NCI-H128 (cell line): ENCODE results near the gene STXBP4.

Source experiments
- DNase-seq: peaks from one replicate; lab custom pipeline; 2025; ENCODE audit not compliant: unreplicated experiment; lab: John Stamatoyannopoulos, UW

The STXBP4 gene

DNA sequence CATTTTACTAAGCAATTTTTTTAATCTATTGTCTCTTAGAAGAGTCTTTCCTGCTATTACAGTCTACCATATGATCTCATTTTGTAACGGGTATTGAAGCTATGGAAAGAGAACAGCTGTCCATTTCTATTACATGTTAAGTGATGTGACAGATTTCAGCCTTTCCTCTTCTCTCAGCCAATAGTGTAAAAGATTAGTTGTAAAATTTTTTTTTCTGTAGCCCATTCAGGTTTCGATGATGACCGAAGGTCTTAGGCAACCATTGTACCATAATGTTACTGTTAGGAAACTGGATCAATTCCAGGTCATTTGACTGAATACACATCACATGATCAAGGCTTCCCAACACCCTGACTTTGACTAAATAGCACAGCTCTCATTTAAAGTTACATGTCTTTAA lies 148.6 kb downstream of the STXBP4 start:
- DNase-seq = no peak

DNA sequence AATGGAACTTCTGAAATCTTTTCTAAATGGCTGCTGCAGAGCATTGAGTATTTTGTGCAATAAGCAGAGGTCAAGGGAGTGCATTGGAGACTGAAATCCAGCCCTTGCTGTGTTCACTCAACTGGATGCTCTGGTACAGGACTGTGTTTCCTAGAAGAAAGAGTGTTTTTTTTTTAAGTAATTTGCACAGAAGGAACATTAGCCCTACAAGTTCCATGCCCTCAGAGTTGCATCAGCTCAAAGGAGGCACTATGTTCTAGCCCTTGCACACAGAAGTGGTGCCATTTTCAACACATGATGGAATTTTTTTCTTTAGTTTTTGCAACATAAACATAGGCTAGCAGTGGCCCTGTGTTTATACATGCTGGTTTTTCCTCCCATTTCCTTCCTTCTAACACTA lies 152.1 kb downstream of the STXBP4 start:
- DNase-seq = no peak

DNA sequence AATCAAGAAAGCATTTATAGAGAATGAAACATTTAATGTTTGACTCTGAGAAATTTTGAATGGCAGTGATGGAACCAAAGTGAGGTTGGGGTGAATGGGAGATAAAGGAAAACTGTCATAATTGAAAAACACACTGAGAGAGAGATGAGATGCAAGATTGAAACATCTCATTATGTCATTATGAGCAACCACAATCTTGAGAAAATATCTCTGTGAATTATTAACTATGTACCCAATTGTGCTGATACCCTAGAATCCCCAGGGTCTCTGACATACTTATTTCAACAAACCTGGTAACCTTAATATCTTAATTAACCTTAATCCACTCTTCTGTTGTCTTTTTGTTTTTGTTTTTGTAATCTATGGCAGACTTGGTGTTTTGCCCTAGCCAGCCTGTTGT lies 152.7 kb downstream of the STXBP4 start:
- DNase-seq = no peak

DNA sequence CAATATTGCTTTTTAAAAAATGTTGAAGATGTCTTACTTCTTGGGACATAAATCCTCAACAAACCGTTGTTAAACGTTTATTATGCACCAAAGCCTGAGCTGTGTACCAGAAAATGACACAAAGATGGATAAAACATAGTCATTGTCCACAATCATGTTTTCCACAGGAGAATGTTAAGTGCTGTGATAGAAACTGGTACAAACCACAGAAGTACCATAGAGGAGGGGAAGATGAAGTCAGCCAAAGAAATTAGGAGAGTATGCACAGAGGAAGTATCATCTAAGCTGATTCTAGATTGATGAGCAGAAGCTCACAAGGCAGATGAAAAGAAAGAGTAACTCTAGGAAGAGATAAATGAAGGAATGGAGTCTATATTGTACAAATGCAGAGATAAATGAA lies 153.5 kb downstream of the STXBP4 start:
- DNase-seq = no peak

DNA sequence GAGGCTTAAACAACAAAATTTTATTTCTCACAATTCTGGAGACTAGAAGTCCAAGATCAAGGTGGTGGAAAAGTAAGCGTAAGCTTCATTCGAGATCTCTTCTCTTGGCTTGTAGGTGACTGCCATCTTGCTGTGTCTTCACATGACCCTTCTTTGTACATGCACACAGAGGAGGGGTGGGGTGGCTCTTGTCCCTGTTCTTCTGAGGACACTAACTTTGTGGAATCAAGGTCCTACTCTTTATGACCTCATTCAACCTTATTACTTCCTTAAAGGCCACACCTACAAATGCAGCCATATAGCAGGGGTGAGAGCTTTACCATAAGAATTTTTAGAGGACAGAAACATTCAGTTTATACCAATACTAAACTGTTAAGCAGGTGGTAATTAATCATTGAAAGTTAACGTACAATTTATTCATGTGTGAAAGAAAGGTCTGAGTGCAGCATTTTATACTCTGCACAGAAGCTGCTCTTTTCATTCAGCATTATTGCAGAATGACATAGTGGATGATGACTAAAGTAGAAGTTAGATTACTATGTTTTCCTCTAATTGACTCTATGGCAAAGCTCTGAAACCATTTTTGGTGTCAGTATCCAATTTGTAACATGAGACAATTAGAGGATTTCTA lies 156.3 kb downstream of the STXBP4 start:
- DNase-seq = no peak

DNA sequence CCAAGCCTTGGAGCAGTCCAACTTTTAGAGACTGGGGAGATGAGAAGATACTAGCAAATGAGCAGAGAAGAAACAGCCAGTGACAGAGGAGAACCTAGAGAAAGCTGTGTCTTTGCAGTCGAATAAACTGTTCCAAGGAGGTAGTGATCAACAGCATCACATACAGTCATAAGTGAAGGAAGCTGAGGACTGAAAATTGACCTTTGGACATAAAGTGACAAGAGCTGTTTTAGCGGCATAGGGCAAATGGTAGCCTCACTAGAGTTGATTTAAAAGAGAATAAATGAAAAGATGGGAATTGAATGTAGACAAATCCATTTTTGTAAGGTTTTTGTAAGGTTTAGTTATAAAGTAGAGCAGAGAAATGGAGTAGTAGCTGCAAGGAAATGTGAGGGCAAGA lies 165.0 kb downstream of the STXBP4 start:
- DNase-seq = no peak

DNA sequence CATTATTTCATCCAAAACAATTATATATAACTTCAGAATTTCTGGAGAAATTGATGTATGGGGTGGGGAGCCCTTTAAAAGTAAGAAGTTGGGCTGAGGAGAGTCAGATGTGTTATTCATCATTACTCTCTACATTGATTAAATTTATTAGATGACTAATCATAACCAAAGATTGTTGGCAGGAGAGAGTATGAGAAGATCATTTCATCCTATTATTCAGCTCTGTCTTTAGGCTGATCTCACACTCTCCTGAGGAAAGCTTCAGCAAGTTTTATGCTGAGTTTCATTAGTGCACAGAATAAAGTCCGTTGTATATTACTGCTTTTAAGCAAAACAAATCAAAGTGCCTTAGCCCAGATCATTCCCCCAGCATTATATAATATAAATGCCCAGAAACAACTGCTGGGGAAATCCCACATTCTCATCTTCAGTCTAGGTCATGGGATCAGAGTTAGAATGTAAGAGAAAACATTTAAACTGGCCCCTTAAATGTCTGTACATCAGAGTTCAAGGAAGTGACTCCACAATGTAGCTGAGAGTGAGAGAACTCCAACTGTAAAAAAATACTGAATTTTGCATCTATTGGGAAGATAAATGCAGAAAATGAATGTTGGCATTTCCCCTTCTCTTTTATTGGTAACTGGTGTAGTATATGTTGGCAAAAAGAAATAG lies 166.1 kb downstream of the STXBP4 start:
- no peak for DNase-seq

DNA sequence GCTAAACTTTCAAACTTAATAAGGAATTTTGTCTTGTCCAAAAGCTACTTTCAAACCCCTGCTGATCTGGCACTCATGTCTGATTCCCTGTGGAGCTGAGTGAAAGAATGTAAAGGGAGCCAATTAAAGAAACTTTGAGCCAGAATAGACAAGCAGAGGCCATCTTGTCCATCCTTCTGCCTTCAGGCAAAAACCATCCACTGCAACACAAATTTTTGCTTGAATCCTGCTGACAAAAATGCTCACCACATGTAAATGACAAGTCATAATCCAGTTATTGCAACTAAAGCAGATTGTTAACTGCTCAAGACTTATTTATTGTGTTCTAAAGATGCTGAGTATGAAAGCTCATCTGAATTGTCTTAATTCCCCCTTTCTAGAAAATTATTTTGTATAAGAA lies 172.2 kb downstream of the STXBP4 start:
- no peak for DNase-seq

DNA sequence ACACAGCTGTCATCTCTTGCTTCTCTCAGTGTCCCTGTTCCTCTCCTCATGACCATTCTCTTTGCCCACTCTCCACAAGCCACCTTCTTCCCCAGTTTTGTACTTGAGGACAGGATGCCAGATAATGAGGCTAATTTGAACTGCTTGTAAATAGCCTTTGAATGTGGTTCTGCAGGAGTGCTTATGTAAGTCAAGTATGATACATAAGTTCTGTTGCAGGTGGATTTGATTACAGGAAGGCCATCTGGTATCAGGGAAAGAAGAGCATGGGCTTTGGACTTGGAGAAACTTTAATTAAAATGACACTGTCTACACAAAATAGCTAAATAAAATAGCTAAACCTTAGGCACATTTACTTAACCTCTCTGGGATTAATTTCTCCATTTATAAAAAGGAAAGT lies 176.0 kb downstream of the STXBP4 start:
- no peak for DNase-seq

DNA sequence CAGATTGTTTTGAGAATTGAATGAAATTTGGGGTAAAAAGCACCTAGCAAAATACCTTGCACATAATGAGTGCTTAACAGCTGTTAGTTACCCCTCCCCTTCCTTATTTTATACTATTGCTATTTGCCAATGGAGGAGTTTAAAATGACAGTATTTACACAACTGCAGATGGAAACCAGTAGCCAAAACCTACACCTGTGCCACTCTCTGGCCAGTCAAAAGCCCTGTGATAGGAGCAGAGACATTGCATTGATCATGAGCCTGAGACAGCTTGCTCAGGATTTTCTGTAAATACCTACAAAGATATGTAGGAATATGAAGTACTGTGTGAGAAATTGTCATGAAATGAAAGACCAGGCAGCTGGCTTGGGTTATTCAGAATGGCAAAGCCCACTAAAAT lies 180.9 kb downstream of the STXBP4 start:
- DNase-seq = no peak

DNA sequence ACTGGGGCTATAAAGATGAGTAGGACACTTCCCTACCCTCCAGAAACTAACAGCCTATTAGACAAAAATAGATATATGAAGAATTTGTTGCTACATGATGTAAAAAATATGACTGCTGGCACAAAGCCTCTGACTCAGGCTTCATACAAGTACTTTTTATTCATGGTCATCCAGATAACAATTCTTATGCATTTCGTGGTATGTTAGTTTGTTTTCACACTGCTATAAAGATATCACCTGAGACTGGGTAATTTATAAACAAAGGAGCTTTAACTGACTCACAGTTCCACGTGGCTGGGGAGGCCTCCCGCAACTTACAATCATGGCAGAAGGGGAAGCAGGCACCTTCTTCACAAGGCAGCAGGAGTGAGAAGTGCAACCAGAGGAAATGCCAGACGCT lies 183.7 kb downstream of the STXBP4 start:
- no peak for DNase-seq

DNA sequence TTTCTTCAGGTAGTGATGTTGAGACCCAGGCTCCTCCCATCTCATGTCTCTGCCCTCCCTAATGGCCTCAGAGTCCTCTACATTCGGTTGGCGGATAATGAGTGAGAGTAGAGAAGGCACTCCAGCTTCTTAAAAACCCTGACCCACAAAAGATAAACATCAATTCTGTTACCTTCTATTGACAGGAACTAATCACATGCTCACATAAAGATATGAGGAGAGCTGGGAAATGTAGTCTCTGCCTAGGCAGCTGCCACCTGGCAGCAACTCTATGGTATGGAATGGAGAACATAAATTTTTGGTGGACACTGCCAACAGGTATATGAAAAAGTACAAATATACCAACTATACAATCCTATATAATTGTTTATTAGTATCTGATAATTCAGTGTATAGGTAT lies 185.5 kb downstream of the STXBP4 start:
- DNase-seq = no peak

DNA sequence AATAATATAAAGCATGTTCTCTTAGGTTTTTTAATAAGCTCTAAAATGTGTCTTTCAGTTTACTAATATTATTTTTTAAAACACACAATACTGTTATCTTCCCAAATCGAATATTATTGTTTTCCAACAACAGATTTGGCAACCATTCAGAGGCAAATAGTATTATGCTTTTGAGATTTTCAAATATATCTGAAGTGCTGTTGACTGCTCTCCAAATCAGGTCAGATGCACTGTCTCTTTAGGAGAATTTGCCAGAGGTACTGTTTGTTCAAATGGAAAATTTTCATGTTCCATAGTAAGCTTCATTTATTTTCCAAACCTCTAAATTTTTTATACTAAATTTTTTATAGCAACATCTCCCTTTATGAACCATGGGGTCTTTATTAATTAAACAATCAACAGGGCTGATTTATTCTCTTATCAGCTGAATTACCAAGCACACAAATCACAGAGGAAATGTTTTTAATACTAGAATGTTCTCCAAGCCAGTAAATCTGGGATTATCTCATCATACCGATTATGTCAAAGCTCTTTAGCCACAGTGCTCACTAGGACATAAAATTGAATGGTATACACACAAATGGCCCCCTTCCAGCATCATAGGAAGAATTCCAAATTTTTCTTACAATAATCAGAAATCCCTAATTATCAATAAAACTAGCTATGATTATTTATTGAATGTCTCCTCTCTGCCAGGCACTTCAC lies 187.4 kb downstream of the STXBP4 start:
- no peak for DNase-seq

DNA sequence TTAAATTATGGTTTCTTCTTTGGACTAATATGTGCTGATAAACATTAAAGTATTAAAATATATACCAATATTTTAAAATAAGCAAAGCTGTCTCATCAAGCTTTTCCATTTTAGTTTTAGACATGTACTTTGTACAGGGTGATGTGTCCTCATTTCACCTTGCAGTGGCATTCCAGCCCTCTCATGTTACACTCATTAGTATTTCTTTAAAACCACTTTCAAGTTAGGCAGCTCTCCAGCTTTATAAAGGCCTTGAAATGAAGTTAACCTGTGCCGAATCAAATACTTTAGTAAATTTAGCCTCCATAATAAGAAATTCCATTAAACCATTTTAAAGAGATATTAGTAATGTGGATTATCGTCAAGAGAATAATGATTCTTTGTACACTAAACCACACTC lies 188.6 kb downstream of the STXBP4 start:
- no peak for DNase-seq

DNA sequence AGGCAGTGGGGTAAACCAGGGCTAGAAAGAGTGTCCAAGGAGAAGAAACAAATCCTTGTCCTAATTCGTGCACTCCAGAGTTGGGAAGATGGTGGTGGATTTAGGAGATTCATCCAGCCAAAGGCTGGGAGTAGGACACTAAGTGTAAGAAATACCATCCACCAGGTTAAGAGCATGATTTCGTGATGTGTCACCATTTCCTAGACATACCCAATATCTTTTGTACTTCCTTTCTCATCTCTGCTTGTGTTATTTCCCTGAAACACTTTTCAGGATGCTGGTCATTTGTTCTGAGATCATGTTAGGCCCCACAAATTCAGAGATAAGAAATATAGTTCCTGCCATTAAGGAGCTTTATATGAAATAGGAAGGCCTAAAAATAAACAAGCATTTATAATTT lies 189.9 kb downstream of the STXBP4 start:
- no peak for DNase-seq

DNA sequence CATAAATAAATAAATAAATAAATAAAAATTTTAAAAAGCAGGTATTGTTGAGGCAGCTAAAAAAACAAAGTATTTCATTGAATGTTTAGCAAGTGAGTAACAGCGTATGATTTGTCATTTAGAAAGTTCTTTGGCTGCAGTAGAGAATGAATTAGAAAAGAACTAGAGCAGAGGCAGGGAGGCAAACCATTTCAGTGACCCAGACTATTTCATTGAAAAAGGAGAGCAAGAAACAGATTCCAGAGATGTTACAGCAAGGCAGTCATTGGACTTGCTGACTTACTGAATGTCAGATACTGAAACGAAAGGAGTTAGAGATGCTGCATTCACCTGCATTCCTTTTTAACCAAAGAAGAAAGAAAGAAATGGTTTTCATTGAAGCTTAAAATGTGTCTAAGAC lies 190.7 kb downstream of the STXBP4 start:
- DNase-seq = no peak

DNA sequence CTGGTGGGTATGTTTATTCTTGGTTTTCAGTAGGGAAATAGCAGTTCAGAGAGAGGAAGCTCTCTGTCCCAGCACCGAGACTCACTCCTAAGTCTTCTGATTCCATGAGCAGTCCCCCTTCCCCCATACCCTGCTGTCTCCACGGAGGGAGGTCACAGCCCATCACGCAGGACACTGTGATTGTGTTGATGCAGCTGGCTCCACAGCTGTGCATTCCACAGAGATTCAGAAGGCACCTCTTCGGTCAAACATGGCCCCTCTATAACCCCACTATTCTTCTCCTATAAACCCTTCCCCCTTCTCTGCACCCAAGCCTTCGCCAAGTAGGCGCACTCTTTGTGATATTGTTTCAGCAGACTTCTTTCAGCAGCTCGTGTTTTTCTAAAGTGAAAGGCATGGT lies 191.9 kb downstream of the STXBP4 start:
- DNase-seq = no peak

DNA sequence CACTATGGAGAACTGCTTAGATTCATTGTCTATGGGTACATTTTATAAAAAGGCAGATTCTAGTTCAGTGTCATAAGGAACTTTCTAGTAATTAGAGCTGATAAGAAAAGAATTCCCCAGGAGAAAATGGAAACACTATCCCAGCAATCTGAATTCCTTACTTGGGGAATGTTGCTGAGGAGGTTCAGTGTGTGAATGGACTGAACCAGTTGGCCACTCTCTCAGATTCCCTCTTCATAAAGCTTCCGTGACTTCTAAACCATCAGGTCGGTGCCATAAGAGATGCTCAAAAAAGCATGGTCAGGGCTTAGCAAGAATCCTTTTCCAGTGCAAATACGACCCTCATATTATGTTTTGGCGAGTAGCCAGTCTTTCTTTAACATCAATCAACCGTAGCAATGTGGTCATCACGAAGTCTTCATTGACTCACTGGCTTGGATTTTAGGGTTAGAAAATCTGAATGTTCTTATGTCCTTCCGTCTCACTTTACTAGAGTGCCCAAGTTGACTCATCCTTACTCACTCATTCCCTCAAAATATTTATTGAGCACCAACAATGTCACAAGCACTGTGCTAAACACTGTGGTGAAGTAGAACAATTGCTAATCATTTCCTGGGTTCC lies 193.5 kb downstream of the STXBP4 start:
- DNase-seq = no peak

DNA sequence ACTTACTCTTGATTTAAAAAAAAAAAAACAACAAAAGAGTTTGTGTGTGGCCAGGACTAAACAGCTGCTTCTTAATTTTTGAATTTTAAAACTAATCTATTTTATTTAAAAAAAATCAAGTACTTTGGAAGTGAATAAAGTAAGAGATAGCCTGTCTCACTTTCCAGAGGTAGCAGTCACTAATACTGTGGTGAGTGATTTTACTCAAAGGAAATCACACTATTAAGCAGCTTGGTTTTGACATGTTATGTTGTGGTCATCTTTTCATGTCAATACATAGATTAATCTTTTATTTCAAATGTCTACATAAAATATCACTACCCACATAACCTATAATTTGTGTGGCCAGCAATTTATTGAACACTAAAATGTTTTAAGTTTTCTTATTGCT lies 194.0 kb downstream of the STXBP4 start:
- no peak for DNase-seq

DNA sequence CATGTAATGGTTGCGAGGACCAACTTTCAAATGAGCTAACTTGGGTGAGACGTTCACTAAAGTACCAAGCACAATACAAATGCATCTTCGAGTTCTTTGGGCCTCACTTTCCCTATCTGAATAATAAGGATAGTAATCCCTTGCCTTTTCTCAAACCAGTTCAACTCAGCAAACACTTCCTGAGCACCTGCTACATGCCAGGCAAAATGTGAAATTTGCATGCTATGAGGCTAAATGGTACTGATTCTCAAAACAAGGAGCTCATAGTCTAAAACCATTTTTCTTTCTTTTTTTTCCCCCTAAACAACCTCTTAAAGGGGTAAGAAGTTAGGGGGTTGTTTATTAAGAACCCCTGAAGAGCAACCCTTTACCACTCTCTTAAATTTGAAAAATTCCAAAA lies 194.8 kb downstream of the STXBP4 start:
- no peak for DNase-seq

DNA sequence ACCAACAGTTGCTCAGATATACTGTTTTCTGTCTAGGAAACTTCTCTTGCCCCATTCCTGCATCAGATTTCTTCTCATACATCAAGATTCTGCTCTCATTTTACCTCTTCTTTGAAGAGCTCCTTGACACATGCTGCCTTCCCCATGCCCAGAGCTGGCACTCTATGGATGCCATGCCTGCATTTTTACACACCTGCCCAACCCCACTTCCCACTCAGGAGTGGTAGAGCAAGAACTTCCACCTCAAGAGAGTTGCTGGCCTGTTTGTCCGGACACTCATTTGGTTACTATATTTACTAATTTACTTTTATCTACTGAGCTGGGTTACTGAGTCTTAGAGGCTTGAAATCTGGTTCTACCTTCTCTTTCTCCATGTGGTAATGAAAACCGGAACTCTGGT lies 197.9 kb downstream of the STXBP4 start:
- no peak for DNase-seq

DNA sequence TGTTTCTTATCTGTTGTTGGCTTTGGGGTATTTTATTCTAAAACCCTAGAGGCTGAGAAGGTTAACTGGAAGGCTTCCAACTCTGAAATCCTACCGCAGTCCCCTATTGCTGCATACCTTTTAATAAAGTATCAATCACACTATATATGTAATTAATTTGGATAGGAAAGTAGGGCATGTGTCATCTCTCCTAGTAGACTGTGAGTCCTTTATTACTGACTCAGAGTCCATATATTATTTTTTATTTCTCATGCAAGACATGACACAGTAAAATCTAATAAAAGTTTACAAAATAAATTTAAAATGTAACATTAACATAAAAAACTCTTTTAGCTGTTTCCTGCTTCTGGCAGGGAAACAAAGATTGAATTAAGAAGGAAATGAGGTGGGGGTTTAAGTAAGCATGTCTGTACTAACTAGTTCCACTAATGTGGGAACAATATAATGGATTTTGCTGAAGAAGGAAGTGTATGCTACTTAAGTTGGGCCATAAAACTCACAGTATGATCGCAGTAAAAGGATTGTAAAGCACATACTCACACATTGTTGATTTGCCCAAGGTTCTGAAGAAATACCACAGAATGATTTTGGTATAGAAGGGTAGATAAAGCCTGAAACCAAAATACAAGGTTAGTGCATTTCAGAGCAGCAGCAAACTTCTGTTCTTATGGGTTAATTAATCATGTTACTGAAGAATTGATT lies 198.6 kb downstream of the STXBP4 start:
- no peak for DNase-seq
